Left lung (tissue), 10 donors: ENCODE data around the gene TOR3A. TPM values are rescaled to one million over a fixed set of nuclear protein-coding genes. Genes with fewer than 3 reads are reported as not detected.

ENCODE experiments used
- ATAC-seq: fragments of 200-7000 bp; cut with Tn5 transposase; one replicate; pipeline ENCODE4 v1.9.1; 2020; ENCODE audit warnings: moderate library complexity
- DNase-seq, 4 donors: peaks; one replicate each; pipeline ENCODE4 v3.0.0-alpha.2; 2013 to 2020
- H3K27ac ChIP-seq, 2 donors: fragments of 200-600 bp; sonication (generic) in 1 of 2; one replicate each; pipeline versions ENCODE4 v1.5.0 to v1.8.0; 2020 to 2021
- H3K27me3 ChIP-seq, 2 donors: fragments of 200-600 bp; sonication (generic) in 1 of 2; one replicate each; pipeline versions ENCODE4 v1.5.0 to v1.8.0; 2020 to 2021
- H3K36me3 ChIP-seq, 2 donors: fragments of 200-600 bp; sonication (generic) in 1 of 2; one replicate each; pipeline versions ENCODE4 v1.5.0 to v1.8.0; 2020 to 2021
- H3K4me1 ChIP-seq, 2 donors: fragments of 200-600 bp; one replicate each; pipeline ENCODE4 v1.8.0; 2021
- H3K4me3 ChIP-seq, 2 donors: fragments of 200-600 bp; sonication (generic) in 1 of 2; one replicate each; pipeline versions ENCODE4 v1.5.0 to v1.8.0; 2020 to 2021; ENCODE audit warnings: mild to moderate bottlenecking in 1 of 2
- H3K9me3 ChIP-seq, 2 donors: fragments of 200-600 bp; sonication (generic) in 1 of 2; one replicate each; pipeline versions ENCODE4 v1.5.0 to v1.8.0; 2020 to 2021
- intact Hi-C, 2 donors: fragments of 100-400 bp; cut with DNase I; formaldehyde crosslinking; loops; one replicate each; pipeline versions ENCODE4 v1.11.2 to v1.14.2; 2022
- polyA plus RNA-seq, 6 donors: library from polyadenylated mRNA; unstranded; fragments of 120-200 nt; gene quantifications; one replicate each; pipeline ENCODE4 v1.2.1, GENCODE V29; 2013; ENCODE audit not compliant: insufficient read length in 6 of 6
- total RNA-seq, 2 donors: library from RNA; stranded (reverse); fragmentation: NEBNext Ultra II Directional; extraction: Animal tissue kit (Norgen Biotek cat#: 25700); gene quantifications; one replicate each; pipeline ENCODE4 v1.2.1, GENCODE V29; 2021
- TF ChIP-seq, protein P1 (sequence below), 2 donors: fragments of 200-600 bp; sonication (generic) in 1 of 2; IDR thresholded peaks; one replicate each; pipeline versions ENCODE4 v1.5.0 to v1.8.0; 2021; ENCODE audit warnings: antibody characterized with exemption in 2 of 2
- donor health status: DM: no; HTN: yes; CAD: no.
- donor health status: DM: no; HTN: no; CAD: no.

The TOR3A gene
- total and polyA plus RNA-seq, 8 donors: 22.1 to 30.0 (median 24.2) TPM

GRCh38 chr1:179066471-179066870 is 15.4 kb upstream of the TOR3A start:
- H3K27me3 ChIP-seq: no peaks in the 10 kb centered on the region
- H3K36me3 ChIP-seq: peaks cover 0 to 55% of the 10 kb centered on the region in 2 donors
- H3K9me3 ChIP-seq: no peaks in the 10 kb centered on the region
- H3K4me3 ChIP-seq: no peak overlapping the region
- DNase-seq (no peak), ATAC-seq (no peak)
- TF ChIP-seq, protein P1, sequence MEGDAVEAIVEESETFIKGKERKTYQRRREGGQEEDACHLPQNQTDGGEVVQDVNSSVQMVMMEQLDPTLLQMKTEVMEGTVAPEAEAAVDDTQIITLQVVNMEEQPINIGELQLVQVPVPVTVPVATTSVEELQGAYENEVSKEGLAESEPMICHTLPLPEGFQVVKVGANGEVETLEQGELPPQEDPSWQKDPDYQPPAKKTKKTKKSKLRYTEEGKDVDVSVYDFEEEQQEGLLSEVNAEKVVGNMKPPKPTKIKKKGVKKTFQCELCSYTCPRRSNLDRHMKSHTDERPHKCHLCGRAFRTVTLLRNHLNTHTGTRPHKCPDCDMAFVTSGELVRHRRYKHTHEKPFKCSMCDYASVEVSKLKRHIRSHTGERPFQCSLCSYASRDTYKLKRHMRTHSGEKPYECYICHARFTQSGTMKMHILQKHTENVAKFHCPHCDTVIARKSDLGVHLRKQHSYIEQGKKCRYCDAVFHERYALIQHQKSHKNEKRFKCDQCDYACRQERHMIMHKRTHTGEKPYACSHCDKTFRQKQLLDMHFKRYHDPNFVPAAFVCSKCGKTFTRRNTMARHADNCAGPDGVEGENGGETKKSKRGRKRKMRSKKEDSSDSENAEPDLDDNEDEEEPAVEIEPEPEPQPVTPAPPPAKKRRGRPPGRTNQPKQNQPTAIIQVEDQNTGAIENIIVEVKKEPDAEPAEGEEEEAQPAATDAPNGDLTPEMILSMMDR (IDR thresholded peaks at IDR 0.05): no peak
- H3K27ac ChIP-seq: no peak overlapping the region
- intact Hi-C loops: no loop called here
- H3K4me1 ChIP-seq: no peaks in the 10 kb centered on the region

- Histone ChIP-seq H3K9me3 (no peaks in the 10 kb centered on the region), H3K36me3 (peaks cover 0 to 15% of the 10 kb centered on the region in 2 donors), H3K27ac (no peak overlapping the region), H3K27me3 (no peaks in the 10 kb centered on the region), H3K4me1 (peaks cover 5 to 10% of the 10 kb centered on the region in 2 donors), H3K4me3 (no peak overlapping the region)
- DNase-seq (no peak), ATAC-seq (no peak)
- intact Hi-C loops: no loop called here
- TF ChIP-seq, protein P1 (IDR thresholded peaks at IDR 0.05): no peak
These were observed 4.5 kb upstream of the TOR3A start for GRCh38 chr1:179077396-179077795.

DNA sequence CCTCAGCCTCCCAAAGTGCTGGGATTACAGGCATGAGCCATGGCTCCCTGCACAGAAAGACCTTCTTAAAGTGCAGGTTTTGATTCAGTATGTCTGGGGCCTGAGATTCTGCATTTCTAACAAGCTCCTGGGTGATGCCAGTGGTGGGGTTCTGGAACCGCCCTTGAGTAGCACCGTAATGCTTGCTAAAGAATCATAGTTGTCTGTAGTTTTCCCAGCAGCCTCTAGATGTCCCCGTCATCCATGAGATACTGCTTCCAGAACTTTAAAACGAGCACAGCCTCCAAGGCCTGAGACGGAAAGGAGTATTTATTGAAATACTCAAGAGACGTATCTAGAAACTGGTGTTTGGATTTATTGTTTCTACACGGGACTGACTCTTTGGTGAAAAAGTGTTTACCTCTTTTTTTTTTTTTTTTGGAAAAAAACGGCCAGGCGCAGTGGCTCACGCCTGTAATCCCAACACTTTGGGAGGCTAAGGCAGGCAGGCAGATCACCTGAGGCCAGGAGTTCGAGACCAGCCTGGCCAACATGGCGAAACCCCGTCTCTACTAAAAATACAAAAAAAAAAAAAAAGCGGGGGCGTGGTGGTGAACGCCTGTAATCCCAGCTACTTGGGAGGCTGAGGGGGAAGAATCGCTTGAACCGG is 2.6 kb upstream of the TOR3A start:
- DNase-seq: peak in 2 of 4 donors; percentile 56 to 79
- intact Hi-C loops: no loop called here
- peak; percentile 41 for ATAC-seq
- peaks cover 0 to 1% of the 10 kb centered on the region in 2 donors for H3K36me3 ChIP-seq
- H3K4me3 ChIP-seq: no peak overlapping the region
- TF ChIP-seq, protein P1 (IDR thresholded peaks at IDR 0.05): peak; percentile 61 to 69
- H3K27ac ChIP-seq: no peak overlapping the region
- peaks cover 5 to 24% of the 10 kb centered on the region in 2 donors for H3K4me1 ChIP-seq
- no peaks in the 10 kb centered on the region for H3K9me3 ChIP-seq
- H3K27me3 ChIP-seq: no peaks in the 10 kb centered on the region

GRCh38 chr1:179080866-179081686 is 794 bp upstream of the TOR3A start:
- no peaks in the 10 kb centered on the region for H3K9me3 ChIP-seq

More at GRCh38 chr1:179080866-179081686, 794 bp upstream of the TOR3A start:
- Histone ChIP-seq H3K27me3 (no peaks in the 10 kb centered on the region), H3K4me3 (peak overlapping the region; percentile 82 to 96), H3K27ac (peak overlapping the region; percentile 84 to 93), H3K4me1 (peaks cover 5 to 24% of the 10 kb centered on the region in 2 donors), H3K36me3 (peaks cover 0 to 11% of the 10 kb centered on the region in 2 donors)
- TF ChIP-seq, protein P1 (IDR thresholded peaks at IDR 0.05): no peak
- DNase-seq (no peak), ATAC-seq (no peak)
- intact Hi-C loops: loop anchor here in 1 of 2 donors (10.0 kb wide), 1 partner anchor 284 kb away; the partner anchor contains the start of gene AXDND1
